ENCODE results near the gene TMEM125.

The TMEM125 gene

DNA sequence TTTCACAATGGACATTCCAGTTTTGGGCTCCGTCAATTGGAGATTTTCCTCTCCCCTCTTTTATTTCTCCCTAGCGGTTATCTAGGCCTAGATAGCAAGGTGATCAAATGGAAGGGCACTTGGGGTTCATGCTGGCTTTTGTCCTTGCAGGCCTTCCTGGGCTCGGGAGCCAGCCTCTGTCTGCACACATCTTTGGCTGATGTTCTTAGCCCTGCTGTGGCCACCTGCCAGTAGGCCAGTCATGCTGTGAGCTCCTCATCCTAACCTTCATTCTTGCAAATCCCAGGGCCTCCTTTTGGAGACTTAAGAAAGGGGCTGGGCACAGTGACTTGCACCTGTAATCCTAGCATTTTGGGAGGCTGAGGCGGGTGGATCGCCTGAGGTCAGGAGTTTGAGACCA lies 44.5 kb downstream of the TMEM125 start:
- no peak for DNase-seq

DNA sequence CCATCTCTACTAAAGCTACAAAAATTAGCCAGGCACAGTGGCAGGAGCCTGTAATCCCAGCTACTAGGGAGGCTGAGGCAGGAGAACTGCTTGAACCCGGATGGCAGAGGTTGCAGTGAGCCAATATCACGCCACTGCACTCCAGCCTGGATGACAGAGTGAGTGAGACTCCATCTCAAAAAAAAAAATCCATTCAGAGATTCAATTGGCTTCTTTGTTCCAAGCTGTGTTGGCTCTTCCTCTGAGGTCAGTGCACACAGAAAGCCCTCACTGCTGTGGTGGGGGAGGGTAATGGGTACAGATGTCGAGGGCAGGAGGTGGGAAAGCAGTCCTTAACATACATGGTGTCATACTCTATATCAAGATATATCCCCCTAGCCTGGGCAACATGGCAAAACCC lies 45.7 kb downstream of the TMEM125 start:
- DNase-seq, result no peak

DNA sequence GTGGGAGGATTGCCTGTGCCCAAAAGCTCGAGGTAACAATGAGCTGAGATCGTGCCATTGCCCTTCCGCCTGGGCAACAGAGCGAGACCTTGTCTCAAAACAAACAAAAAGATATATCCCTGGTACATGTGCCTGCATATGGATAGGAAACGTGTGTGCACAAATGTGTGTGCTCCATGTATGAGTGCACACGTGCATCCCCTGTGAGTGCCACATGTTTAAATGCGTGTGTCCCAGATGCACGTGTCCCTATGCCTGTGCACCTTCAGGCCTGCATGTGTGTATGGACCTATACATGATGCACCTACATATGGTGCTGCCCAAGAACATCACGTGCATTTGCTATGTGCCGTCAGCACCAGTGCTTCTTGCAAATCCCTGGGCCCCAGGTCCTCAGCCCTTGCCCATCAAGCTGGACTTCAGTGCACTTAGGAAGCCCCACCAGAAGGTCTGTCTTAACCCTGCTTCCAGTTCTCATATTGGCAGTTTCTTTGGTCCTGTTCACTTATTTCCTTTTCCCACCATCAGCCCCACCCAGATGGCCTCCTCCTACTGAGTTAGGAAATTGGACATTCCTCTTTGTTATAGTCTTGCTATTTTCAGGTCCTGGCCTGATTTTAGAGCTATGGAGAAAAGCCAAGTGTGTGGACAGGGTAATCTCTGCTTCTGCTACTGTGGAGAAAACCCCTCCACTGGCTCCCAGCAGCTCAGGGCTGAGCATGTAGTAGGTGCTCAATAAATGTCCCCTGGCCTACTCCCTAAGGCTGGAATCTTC lies 46.4 kb downstream of the TMEM125 start:
- DNase-seq, result no peak

DNA sequence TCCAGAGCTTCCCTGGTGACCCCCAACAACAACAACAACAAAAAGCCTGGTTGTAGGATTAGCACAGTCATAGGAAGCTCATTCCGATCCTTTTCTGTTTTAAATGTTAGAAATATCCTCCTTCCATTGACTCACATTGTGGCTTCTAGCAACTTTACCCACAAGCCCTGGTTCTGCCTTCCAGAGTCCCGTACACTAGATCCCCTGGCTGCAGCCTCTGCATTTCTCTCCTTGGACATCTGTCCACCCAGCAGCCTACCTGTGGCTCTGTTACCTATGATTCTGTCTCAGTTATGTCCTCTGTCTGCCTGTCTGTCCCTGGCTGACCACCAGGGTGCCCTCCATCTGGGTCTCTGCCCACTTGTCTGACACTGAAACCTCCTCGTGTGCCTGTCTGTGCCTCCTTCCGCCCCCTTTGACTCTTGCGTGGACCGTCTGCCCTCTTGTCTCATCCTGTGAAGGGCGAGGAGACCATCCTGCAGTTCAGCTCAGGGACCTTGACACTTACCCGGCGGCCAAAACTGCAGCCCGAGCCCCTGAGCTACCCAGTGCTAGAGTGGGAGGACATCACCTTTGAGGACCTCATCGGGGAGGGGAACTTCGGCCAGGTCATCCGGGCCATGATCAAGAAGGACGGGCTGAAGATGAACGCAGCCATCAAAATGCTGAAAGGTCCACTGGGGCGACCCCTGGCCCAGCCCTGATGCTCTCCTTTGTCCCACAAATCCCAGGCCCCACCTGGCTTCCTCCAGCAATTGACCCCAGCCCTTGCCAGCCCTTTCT lies 47.1 kb downstream of the TMEM125 start:
- DNase-seq, result no peak

DNA sequence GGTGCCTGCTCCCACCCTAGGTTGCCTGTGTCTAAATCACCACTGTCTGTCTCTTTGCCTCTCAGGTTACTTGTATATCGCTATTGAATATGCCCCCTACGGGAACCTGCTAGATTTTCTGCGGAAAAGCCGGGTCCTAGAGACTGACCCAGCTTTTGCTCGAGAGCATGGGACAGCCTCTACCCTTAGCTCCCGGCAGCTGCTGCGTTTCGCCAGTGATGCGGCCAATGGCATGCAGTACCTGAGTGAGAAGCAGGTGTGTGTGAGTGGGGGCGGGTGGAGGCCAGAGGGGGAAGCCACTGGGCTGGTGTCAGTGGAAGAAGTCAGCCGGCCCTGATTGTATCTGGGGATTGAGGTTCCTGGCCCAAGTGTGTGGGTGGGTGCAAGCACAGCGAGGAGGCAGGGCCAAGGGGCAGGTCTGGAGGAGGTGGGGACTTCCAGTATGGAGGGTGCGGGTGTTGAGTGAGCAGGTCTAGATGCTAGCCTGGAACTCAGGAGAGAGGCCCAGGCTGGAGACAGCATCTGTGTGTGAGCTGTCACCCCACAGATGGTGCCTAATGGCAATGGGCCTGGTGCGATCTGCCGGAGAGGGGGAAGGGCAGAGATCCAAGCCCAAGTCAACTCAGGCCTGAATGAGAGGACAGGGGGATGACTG lies 48.2 kb downstream of the TMEM125 start:
- no peak for DNase-seq

DNA sequence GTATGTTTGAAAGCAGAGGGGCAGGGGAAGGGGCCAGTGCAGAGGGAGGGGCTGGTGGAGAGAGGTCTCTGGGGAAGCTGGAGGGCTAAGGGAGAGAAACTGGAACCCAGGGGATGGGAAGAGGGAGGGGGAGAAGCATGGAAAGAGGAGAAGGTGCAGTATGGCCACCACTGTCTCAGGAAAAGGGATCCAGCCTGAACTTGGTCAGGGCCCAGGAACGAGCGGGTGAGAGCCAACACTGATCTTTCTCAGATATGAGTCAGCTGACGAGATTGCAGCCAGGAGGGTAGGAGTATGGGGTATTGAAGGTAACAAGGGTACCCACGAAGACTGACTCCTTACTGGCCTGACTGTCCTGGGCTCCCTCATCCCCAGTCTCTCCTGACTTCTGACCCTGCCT lies 49.0 kb downstream of the TMEM125 start:
- DNase-seq, result no peak

DNA sequence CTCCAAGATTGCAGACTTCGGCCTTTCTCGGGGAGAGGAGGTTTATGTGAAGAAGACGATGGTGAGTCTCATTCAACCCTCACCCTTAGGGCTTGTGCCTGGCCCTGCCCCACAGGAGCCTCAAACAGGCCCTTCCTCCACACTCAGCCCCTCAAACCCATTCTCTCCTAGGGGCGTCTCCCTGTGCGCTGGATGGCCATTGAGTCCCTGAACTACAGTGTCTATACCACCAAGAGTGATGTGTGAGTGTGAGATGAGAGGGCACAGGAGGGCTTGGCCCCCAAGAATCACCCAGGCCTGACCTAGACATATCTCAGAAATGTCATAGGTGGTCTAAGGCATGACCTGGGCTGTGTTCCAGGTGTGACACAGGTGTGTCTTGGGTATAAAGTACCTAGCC lies 49.5 kb downstream of the TMEM125 start:
- DNase-seq, result no peak

DNA sequence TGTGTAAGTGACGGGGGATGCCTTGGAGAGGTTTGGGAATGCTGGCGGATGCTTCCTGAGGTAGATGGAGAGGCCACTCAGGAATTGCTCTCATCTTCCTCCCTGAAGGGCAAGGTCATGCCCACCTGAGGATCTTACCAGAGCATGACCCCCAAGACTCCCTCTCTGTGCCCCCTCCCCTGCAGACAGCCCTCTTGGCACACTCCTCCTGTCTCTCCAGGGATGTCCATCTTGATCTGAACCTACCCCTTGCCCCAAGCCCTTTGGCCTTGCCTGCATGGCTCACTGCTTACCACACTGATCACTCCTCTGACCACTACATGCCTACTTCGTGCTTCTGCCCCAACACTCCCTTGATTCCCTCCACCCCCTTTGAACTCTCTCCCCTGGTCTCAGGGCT lies 50.0 kb downstream of the TMEM125 start:
- no peak for DNase-seq

DNA sequence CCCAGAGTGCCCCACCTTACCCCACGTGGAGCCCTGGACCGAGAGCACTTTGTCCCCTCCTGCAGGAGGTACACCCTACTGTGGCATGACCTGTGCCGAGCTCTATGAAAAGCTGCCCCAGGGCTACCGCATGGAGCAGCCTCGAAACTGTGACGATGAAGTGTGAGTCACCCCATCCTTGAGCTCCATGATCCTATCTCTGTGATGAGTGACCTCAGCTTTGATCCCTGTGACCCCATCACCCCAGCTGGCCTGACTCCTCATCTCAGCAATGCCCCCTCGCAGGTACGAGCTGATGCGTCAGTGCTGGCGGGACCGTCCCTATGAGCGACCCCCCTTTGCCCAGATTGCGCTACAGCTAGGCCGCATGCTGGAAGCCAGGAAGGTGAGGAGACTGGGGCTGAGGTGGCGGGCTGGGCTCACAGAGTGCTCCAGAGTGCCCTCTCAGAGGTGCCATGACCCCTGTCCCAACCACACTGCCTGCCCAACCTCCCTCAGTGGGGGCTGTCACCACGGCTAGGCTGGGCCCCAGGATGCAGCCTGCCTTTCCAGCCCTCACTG lies 51.6 kb downstream of the TMEM125 start:
- DNase-seq, result no peak

DNA sequence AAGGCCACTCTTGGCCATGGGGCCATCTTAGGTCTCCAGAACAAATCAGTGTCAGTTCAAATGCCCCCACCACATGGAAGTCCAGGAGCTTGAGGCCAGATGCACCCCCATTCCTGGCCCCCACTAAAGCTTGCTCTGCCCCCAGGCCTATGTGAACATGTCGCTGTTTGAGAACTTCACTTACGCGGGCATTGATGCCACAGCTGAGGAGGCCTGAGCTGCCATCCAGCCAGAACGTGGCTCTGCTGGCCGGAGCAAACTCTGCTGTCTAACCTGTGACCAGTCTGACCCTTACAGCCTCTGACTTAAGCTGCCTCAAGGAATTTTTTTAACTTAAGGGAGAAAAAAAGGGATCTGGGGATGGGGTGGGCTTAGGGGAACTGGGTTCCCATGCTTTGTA lies 52.7 kb downstream of the TMEM125 start:
- no peak for DNase-seq

Data from stimulated activated CD8-positive, alpha-beta memory T cell treated with anti-CD3 and anti-CD28 coated beads, Interleukin-4, amount 100 ng/mL, for 48 hours (primary cell).